NCI-H748 (cell line): ENCODE results near the gene PRRC2B.
"Not testable (repeated sequence)": the region's sequence is repeated elsewhere in the genome, so short reads cannot be mapped to it uniquely, and the experiment has no call there.

ENCODE experiments used
- DNase-seq: peaks from one replicate; lab custom pipeline; 2025; ENCODE audit not compliant: unreplicated experiment; lab: John Stamatoyannopoulos, UW

The PRRC2B gene

GRCh38 chr9:131505012-131505411, 111.1 kb downstream of the PRRC2B start:
- DNase-seq = no peak

- no peak for DNase-seq
Observed at GRCh38 chr9:131511416-131511815, 117.5 kb downstream of the PRRC2B start.

- DNase-seq = no peak
Observed at GRCh38 chr9:131511880-131512279, 118.0 kb downstream of the PRRC2B start.

- DNase-seq = no peak
Observed at GRCh38 chr9:131513177-131513576, 119.3 kb downstream of the PRRC2B start.

- not testable (repeated sequence) for DNase-seq
Observed at GRCh38 chr9:131515559-131516031, 121.7 kb downstream of the PRRC2B start.

- DNase-seq = no peak
Observed at GRCh38 chr9:131516100-131516499, 122.2 kb downstream of the PRRC2B start.

GRCh38 chr9:131516930-131517329, 123.0 kb downstream of the PRRC2B start:
- no peak for DNase-seq

- no peak for DNase-seq
Observed at GRCh38 chr9:131517761-131518190, 123.9 kb downstream of the PRRC2B start.

- no peak for DNase-seq
Observed at GRCh38 chr9:131518553-131518952, 124.7 kb downstream of the PRRC2B start.

GRCh38 chr9:131520503-131520902, 126.6 kb downstream of the PRRC2B start:
- no peak for DNase-seq

- no peak for DNase-seq
Observed at GRCh38 chr9:131521203-131521602, 127.3 kb downstream of the PRRC2B start.

GRCh38 chr9:131521822-131522221, 127.9 kb downstream of the PRRC2B start:
- DNase-seq = no peak

GRCh38 chr9:131522257-131523085, 128.6 kb downstream of the PRRC2B start:
- no peak for DNase-seq

- DNase-seq = no peak
Observed at GRCh38 chr9:131523086-131523388, 129.2 kb downstream of the PRRC2B start.

GRCh38 chr9:131523451-131524435, 129.9 kb downstream of the PRRC2B start:
- no peak for DNase-seq

GRCh38 chr9:131524665-131525315, 130.9 kb downstream of the PRRC2B start:
- DNase-seq = no peak

- no peak for DNase-seq
Observed at GRCh38 chr9:131525643-131526565, 132.0 kb downstream of the PRRC2B start.

GRCh38 chr9:131528186-131528585, 134.3 kb downstream of the PRRC2B start:
- DNase-seq = no peak

- no peak for DNase-seq
Observed at GRCh38 chr9:131528886-131529505, 135.1 kb downstream of the PRRC2B start.
